HepG2 (cell line): ENCODE results near the gene NOTUM. TPM values are rescaled to one million over a fixed set of nuclear protein-coding genes. Genes with fewer than 3 reads are reported as not detected.

Experiments
- ARNTL ChIP-seq: sonication (generic); formaldehyde crosslinking; IDR thresholded peaks from 2 replicates; pipeline ENCODE4 v1.4.0; 2020; ENCODE audit warnings: mild to moderate bottlenecking, missing genetic modification reagents
- EZH2 ChIP-seq: conservative IDR thresholded peaks from 2 replicates; pipeline ENCODE4 v1.6.1; 2012; ENCODE audit warnings: mild to moderate bottlenecking, low read depth, low read length, moderate library complexity
- NPAS2 ChIP-seq: sonication (generic); formaldehyde crosslinking; IDR thresholded peaks from 2 replicates; pipeline ENCODE4 v1.8.0; 2022; ENCODE audit warnings: mild to moderate bottlenecking, missing genetic modification reagents, borderline replicate concordance
- RFXAP ChIP-seq: sonication (generic); formaldehyde crosslinking; IDR thresholded peaks from 2 replicates; pipeline ENCODE4 v1.4.0; 2020; ENCODE audit warnings: missing genetic modification reagents, borderline replicate concordance
- ZBTB21 ChIP-seq: sonication (generic); formaldehyde crosslinking; IDR thresholded peaks from 2 replicates; pipeline ENCODE4 v1.4.0; 2020; ENCODE audit warnings: missing genetic modification reagents
- ZNF180 ChIP-seq: sonication (generic); formaldehyde crosslinking; IDR thresholded peaks from 2 replicates; pipeline ENCODE4 v1.4.0; 2020; ENCODE audit warnings: low read depth, missing genetic modification reagents, borderline replicate concordance
- ZNF781 ChIP-seq: sonication (generic); formaldehyde crosslinking; IDR thresholded peaks from 2 replicates; pipeline ENCODE4 v1.5.1; 2020; ENCODE audit warnings: borderline replicate concordance, mild to moderate bottlenecking, missing genetic modification reagents; ENCODE audit errors: not compliant biosample characterization
- polyA plus RNA-seq, 8 experiments: library from polyadenylated mRNA; depleted of rRNA in 3 of 8; stranded (reverse) in 7 of 8; unstranded in 1 of 8; fragments of >200 nt; fragmentation: Illumina TruSeq in 4 of 8; extraction: Trizol in 4 of 8; gene quantifications; 2 replicates each; pipeline versions ENCODE4 v1.2.1 to v1.2.3, GENCODE V29; 2011 to 2016; ENCODE audit warnings: low read depth in 4 of 8, missing spikeins in 1 of 8, mixed read lengths in 1 of 8; ENCODE audit not compliant: insufficient read depth in 1 of 8
- total RNA-seq, 5 experiments: library from RNA; depleted of rRNA; stranded (reverse); fragments of >200 nt; fragmentation: Illumina TruSeq; extraction: Trizol; gene quantifications; 2 replicates each; pipeline ENCODE4 v1.2.3, GENCODE V29; 2016; ENCODE audit warnings: low read depth in 1 of 5
- TF ChIP-seq, protein P1 (sequence below): sonication (generic); formaldehyde crosslinking; IDR thresholded peaks from 2 replicates; pipeline ENCODE4 v1.4.0; 2020; ENCODE audit warnings: missing genetic modification reagents, borderline replicate concordance
- TF ChIP-seq, protein P2 (sequence below): fragments of 450-650 bp; IDR thresholded peaks from 2 replicates; pipeline ENCODE4 v1.6.1; 2017; ENCODE audit warnings: mild to moderate bottlenecking
- TF ChIP-seq, protein P3 (sequence below): IDR thresholded peaks from 2 replicates; pipeline ENCODE4 v1.6.1; 2018; ENCODE audit warnings: missing genetic modification reagents
- TF ChIP-seq, protein P4 (sequence below), 2 experiments: sonication (generic) in 1 of 2; formaldehyde crosslinking in 1 of 2; IDR thresholded peaks; 2 replicates each; pipeline versions ENCODE4 v1.5.1 to v1.6.1; 2011 to 2020; ENCODE audit warnings: borderline replicate concordance in 1 of 2, low read depth in 1 of 2, low read length in 1 of 2, mild to moderate bottlenecking in 1 of 2, missing genetic modification reagents in 1 of 2, moderate library complexity in 1 of 2
- TF ChIP-seq, protein P5 (sequence below): sonication (generic); formaldehyde crosslinking; IDR thresholded peaks from 2 replicates; pipeline ENCODE4 v1.4.0; 2020; ENCODE audit warnings: missing genetic modification reagents, mild to moderate bottlenecking, borderline replicate concordance
- TF ChIP-seq, protein P6 (sequence below): sonication (generic); formaldehyde crosslinking; IDR thresholded peaks from 2 replicates; pipeline ENCODE4 v1.4.0; 2020; ENCODE audit warnings: mild to moderate bottlenecking, missing genetic modification reagents

The NOTUM gene
- total and polyA plus RNA-seq, 2 of the 13 experiments (the other 11 are each of a cell fraction or from before 2014, with no cell fraction given), result 150 to 160 TPM

DNA sequence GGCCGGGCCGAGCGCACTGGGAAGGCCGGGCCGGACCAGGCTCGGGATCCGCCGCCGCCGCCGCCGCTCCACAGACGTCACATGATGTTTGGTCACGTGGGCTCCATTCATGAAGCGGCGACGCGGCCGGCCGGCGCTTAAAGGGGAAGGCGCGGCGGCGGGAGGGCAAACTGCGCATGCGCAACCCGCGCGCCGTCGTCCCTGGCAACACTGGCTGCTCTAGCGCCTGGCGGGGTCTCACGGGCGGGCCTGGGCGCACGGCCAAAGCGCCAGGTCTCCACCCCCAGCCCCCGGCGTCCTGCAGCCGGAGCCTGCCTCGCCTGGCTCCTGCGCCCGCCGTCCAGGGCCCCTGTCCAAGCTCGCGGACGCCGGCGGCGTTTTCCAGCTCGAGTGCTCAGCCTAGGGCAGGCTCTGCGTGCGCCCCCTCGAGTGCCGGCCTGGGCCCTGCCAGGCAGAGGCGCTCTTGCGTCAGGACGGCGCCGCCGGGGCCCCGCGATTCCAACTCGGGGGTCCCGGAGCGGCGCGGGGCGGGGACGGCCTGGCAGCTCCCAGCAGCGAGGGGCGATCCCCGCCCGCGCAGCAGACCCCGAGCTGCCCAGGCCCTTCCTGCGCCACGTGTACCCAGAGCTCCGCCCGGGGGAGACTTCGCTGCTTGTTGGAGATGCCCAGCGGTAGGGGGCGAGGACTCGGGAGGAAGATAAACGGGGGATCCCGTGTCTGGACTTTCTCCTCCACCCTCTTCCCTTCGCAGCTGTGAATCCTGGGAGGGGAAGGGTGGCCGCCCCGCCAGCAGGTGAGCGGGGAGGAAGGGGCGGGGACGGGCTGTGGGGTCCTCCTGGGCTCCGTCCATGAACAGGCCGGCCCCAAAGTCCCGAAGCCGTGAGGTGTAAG is 33.1 kb downstream of the NOTUM start, which contains the start of gene MAFG (continued):
- TF ChIP-seq, protein P1, sequence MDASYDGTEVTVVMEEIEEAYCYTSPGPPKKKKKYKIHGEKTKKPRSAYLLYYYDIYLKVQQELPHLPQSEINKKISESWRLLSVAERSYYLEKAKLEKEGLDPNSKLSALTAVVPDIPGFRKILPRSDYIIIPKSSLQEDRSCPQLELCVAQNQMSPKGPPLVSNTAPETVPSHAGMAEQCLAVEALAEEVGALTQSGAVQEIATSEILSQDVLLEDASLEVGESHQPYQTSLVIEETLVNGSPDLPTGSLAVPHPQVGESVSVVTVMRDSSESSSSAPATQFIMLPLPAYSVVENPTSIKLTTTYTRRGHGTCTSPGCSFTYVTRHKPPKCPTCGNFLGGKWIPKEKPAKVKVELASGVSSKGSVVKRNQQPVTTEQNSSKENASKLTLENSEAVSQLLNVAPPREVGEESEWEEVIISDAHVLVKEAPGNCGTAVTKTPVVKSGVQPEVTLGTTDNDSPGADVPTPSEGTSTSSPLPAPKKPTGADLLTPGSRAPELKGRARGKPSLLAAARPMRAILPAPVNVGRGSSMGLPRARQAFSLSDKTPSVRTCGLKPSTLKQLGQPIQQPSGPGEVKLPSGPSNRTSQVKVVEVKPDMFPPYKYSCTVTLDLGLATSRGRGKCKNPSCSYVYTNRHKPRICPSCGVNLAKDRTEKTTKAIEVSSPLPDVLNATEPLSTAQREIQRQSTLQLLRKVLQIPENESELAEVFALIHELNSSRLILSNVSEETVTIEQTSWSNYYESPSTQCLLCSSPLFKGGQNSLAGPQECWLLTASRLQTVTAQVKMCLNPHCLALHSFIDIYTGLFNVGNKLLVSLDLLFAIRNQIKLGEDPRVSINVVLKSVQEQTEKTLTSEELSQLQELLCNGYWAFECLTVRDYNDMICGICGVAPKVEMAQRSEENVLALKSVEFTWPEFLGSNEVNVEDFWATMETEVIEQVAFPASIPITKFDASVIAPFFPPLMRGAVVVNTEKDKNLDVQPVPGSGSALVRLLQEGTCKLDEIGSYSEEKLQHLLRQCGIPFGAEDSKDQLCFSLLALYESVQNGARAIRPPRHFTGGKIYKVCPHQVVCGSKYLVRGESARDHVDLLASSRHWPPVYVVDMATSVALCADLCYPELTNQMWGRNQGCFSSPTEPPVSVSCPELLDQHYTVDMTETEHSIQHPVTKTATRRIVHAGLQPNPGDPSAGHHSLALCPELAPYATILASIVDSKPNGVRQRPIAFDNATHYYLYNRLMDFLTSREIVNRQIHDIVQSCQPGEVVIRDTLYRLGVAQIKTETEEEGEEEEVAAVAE, result peak; percentile 16; the same call in 1 of the 2 replicates
- TF ChIP-seq, protein P2, sequence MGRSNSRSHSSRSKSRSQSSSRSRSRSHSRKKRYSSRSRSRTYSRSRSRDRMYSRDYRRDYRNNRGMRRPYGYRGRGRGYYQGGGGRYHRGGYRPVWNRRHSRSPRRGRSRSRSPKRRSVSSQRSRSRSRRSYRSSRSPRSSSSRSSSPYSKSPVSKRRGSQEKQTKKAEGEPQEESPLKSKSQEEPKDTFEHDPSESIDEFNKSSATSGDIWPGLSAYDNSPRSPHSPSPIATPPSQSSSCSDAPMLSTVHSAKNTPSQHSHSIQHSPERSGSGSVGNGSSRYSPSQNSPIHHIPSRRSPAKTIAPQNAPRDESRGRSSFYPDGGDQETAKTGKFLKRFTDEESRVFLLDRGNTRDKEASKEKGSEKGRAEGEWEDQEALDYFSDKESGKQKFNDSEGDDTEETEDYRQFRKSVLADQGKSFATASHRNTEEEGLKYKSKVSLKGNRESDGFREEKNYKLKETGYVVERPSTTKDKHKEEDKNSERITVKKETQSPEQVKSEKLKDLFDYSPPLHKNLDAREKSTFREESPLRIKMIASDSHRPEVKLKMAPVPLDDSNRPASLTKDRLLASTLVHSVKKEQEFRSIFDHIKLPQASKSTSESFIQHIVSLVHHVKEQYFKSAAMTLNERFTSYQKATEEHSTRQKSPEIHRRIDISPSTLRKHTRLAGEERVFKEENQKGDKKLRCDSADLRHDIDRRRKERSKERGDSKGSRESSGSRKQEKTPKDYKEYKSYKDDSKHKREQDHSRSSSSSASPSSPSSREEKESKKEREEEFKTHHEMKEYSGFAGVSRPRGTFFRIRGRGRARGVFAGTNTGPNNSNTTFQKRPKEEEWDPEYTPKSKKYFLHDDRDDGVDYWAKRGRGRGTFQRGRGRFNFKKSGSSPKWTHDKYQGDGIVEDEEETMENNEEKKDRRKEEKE, result no peak
- TF ChIP-seq, protein P3, sequence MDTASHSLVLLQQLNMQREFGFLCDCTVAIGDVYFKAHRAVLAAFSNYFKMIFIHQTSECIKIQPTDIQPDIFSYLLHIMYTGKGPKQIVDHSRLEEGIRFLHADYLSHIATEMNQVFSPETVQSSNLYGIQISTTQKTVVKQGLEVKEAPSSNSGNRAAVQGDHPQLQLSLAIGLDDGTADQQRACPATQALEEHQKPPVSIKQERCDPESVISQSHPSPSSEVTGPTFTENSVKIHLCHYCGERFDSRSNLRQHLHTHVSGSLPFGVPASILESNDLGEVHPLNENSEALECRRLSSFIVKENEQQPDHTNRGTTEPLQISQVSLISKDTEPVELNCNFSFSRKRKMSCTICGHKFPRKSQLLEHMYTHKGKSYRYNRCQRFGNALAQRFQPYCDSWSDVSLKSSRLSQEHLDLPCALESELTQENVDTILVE (CRISPR knock-in tag), result peak; percentile 69; the same call in 1 of the 2 replicates
- TF ChIP-seq, protein P4, sequence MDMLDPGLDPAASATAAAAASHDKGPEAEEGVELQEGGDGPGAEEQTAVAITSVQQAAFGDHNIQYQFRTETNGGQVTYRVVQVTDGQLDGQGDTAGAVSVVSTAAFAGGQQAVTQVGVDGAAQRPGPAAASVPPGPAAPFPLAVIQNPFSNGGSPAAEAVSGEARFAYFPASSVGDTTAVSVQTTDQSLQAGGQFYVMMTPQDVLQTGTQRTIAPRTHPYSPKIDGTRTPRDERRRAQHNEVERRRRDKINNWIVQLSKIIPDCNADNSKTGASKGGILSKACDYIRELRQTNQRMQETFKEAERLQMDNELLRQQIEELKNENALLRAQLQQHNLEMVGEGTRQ (IDR thresholded peaks at IDR 0.05; ENCODE audit: low read depth, low read length), result peak; percentile 96
- TF ChIP-seq, protein P4 (CRISPR knock-in tag; IDR thresholded peaks at IDR 0.05; ENCODE audit: borderline replicate concordance), result peak; percentile 91
- no peak for TF ChIP-seq NPAS2
- TF ChIP-seq, protein P5, sequence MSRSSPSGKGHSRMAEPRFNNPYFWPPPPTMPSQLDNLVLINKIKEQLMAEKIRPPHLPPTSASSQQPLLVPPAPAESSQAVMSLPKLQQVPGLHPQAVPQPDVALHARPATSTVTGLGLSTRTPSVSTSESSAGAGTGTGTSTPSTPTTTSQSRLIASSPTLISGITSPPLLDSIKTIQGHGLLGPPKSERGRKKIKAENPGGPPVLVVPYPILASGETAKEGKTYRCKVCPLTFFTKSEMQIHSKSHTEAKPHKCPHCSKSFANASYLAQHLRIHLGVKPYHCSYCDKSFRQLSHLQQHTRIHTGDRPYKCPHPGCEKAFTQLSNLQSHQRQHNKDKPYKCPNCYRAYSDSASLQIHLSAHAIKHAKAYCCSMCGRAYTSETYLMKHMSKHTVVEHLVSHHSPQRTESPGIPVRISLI (CRISPR knock-in tag), result peak; percentile 37; the same call in 1 of the 2 replicates
- no peak for TF ChIP-seq EZH2
- TF ChIP-seq ARNTL (CRISPR knock-in tag), result peak; percentile 79; the same call in 1 of the 2 replicates
- TF ChIP-seq RFXAP (CRISPR knock-in tag), result 0 out of 2 replicates have a peak, but pooled peaks have one; percentile 72
- TF ChIP-seq, protein P6, sequence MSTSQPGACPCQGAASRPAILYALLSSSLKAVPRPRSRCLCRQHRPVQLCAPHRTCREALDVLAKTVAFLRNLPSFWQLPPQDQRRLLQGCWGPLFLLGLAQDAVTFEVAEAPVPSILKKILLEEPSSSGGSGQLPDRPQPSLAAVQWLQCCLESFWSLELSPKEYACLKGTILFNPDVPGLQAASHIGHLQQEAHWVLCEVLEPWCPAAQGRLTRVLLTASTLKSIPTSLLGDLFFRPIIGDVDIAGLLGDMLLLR (CRISPR knock-in tag), result peak; percentile 81
- TF ChIP-seq ZNF180 (CRISPR knock-in tag), result 0 out of 2 replicates have a peak, but pooled peaks have one; percentile 66
- TF ChIP-seq ZNF781 (CRISPR knock-in tag), result no peak
- no peak; the same call in 1 of the 2 replicates for TF ChIP-seq ZBTB21 (CRISPR knock-in tag)
